T-helper 9 cell (primary cell): ENCODE results near the gene B2M.
"Not testable (repeated sequence)": the region's sequence is repeated elsewhere in the genome, so short reads cannot be mapped to it uniquely, and the experiment has no call there.

ENCODE experiments used
- DNase-seq: peaks from one replicate; pipeline ENCODE4 v3.0.0-alpha.2; 2020

B2M gene

GRCh38 chr15:44726568-44727484 lies 15.5 kb downstream of the B2M start:
- peak; percentile 62 for DNase-seq

GRCh38 chr15:44727485-44728231 lies 16.3 kb downstream of the B2M start:
- no peak for DNase-seq

- not testable (repeated sequence) for DNase-seq
Observed at GRCh38 chr15:44728232-44728575, 16.9 kb downstream of the B2M start.

GRCh38 chr15:44728576-44729407 lies 17.5 kb downstream of the B2M start:
- peak; percentile 85 for DNase-seq

- no peak for DNase-seq
Observed at GRCh38 chr15:44729408-44730127, 18.3 kb downstream of the B2M start.

- DNase-seq, result no peak
Observed at GRCh38 chr15:44734839-44735481, 23.6 kb downstream of the B2M start.

- DNase-seq, result no peak
Observed at GRCh38 chr15:44735482-44736180, 24.3 kb downstream of the B2M start.

GRCh38 chr15:44736181-44736765 lies 25.0 kb downstream of the B2M start, which contains the start of gene TRIM69:
TRIM69 (plus strand) TSS chr15:44736528; CDS start chr15:44736705, 177 bp downstream.
- no peak for DNase-seq

- DNase-seq, result no peak
Observed at GRCh38 chr15:44738340-44738984, 27.1 kb downstream of the B2M start.

- DNase-seq, result not testable (repeated sequence)
Observed at GRCh38 chr15:44739222-44739847, 28.0 kb downstream of the B2M start.

GRCh38 chr15:44743454-44743853 lies 32.1 kb downstream of the B2M start:
- not testable (repeated sequence) for DNase-seq

GRCh38 chr15:44753345-44753744 lies 42.0 kb downstream of the B2M start:
- DNase-seq, result no peak

- DNase-seq, result no peak
Observed at GRCh38 chr15:44763187-44763586, 51.9 kb downstream of the B2M start.

- no peak for DNase-seq
Observed at GRCh38 chr15:44763848-44764247, 52.5 kb downstream of the B2M start.

- no peak for DNase-seq
Observed at GRCh38 chr15:44765036-44765435, 53.7 kb downstream of the B2M start.
